ENCODE data around the gene GYPB. TPM values are rescaled to one million over a fixed set of nuclear protein-coding genes. Genes with fewer than 3 reads are reported as not detected.
A peak's percentile ranks its signal among the peaks of the same experiment; 100 is the strongest.
"Not testable (repeated sequence)": the region's sequence is repeated elsewhere in the genome, so short reads cannot be mapped to it uniquely, and the experiment has no call there.

The GYPB gene
- total and polyA plus RNA-seq, 9 of the 15 experiments (the other 6 are each of a cell fraction or from before 2014, with no cell fraction given): 16.9 to 205 (median 65.8) TPM

DNA sequence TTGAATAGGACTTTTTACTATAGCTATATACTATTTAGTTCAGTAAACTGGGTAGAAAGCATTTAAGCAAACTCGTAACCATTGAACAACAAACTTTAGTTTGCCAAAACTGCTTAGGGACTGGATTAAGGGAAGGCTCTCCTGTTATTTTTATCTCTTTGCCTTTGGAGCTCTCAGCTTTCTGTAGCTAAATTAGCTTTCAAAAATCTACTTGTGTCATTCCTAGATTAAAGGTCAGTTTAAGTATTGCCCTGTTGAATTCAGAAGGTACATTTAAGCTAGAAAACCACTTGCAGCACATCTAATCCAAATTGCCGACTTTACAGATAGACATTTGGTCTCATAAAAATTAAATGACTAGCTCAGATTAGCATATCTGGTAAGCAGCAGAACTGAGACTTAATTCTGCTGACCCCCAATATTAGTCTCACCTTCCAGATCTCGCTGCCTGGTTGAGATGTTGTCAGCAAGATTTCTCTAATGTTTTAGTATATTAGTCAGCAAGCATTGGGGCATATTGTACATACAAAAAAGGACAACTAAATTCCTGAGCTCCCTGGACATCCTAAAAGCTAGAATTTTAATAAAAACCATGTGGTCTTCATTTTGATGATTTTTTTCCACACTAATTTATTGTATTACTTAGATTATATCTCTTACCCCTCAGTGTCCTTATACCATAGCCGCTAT, 14.2 kb downstream of the GYPB start:
- H3K36me3 ChIP-seq (ENCODE audit: control insufficient read depth, insufficient read depth, low read length); ATAC-seq; intact Hi-C loops (cut with micrococcal nuclease); H3K4me3 ChIP-seq; H2AFZ ChIP-seq (ENCODE audit: low read depth, low read length); H3K9me3 ChIP-seq (replicated peaks; ENCODE audit: control insufficient read depth, insufficient read depth, low read depth, low read length); POLR2A ChIA-PET; H4K20me1 ChIP-seq (replicated peaks; ENCODE audit: control insufficient read depth, insufficient read depth, low read length); DNase-seq (ENCODE audit: extremely low read depth in 1 of 4, low spot score in 3 of 4); H3K27me3 ChIP-seq (ENCODE audit: control insufficient read depth in 2 of 2, insufficient read depth in 2 of 2, low read length in 2 of 2); CTCF ChIA-PET (ENCODE audit: low intra/inter-chr PET ratio); H3K27ac ChIP-seq (ENCODE audit: extremely low read depth, low read depth, low read length); FAIRE-seq; in situ Hi-C loops (cut with MboI); H3K9me1 ChIP-seq (ENCODE audit: control insufficient read depth, insufficient read depth, low read length): not testable (repeated sequence)
- 46% methylated on average over 4 of the region's 4 CpGs for WGBS (ENCODE audit: insufficient coverage, low coverage, missing lambda C conversion rate)
- H3K9ac ChIP-seq (ENCODE audit: insufficient read depth in 1 of 2, low read depth in 2 of 2, low read length in 2 of 2): peak overlapping the region in 1 of 2 experiments; percentile 5; a peak in 1 of 4 replicates
- H3K4me2 ChIP-seq (ENCODE audit: insufficient read depth, low read length): 0 out of 2 replicates have a peak overlapping the region, but pooled peaks have one; percentile 9
- TSS peak; percentile 26 for BruUV-seq (replicated peaks)
- peaks cover 0 to 40% of the 10 kb centered on the region in 2 experiments; a peak in 4 of 5 replicates for H3K4me1 ChIP-seq (replicated peaks in 1 of 2; ENCODE audit: control insufficient read depth in 2 of 2, insufficient read depth in 2 of 2, low read length in 2 of 2)
- H3K79me2 ChIP-seq (ENCODE audit: control insufficient read depth, insufficient read depth, low read length): peaks cover 15% of the 10 kb centered on the region; the same call in 2 of the 3 replicates
- TF ChIP-seq DACH1 (IDR thresholded peaks at IDR 0.05; ENCODE audit: partially characterized antibody): peak; percentile 22
- TF ChIP-seq ZNF316 (IDR thresholded peaks at IDR 0.05): peak; percentile 29; the same call in 1 of the 2 replicates

DNA sequence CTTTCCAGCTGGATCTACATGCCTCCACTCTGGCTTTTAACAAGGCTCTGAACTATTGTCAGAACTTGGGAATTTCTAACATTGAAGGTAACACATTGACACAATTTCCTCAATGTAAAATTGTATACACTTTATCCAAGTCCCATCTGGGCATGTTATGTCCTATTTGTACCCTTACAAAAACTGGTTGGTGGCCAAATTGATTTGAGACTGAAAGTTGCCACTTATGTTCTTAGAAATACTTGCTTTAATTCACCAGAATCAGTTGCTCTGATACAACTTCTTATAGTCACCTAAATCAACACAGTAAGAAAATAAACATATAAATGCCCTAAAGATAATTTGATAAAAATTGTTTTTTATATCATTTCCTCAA, 15.3 kb downstream of the GYPB start:
- H3K4me1 ChIP-seq (replicated peaks in 1 of 2; ENCODE audit: control insufficient read depth in 2 of 2, insufficient read depth in 2 of 2, low read length in 2 of 2): peaks cover 0 to 45% of the 10 kb centered on the region in 2 experiments; a peak in 4 of 5 replicates
- FAIRE-seq; POLR2A ChIA-PET; intact Hi-C loops (cut with micrococcal nuclease); H3K4me3 ChIP-seq; DNase-seq (ENCODE audit: extremely low read depth in 1 of 4, low spot score in 3 of 4); CTCF ChIA-PET (ENCODE audit: low intra/inter-chr PET ratio); H3K36me3 ChIP-seq (ENCODE audit: control insufficient read depth, insufficient read depth, low read length); H3K9me3 ChIP-seq (replicated peaks; ENCODE audit: control insufficient read depth, insufficient read depth, low read depth, low read length); H4K20me1 ChIP-seq (replicated peaks; ENCODE audit: control insufficient read depth, insufficient read depth, low read length); H3K9me1 ChIP-seq (ENCODE audit: control insufficient read depth, insufficient read depth, low read length); ATAC-seq; in situ Hi-C loops (cut with MboI); H3K27me3 ChIP-seq (ENCODE audit: control insufficient read depth in 2 of 2, insufficient read depth in 2 of 2, low read length in 2 of 2); BruUV-seq (replicated peaks): not testable (repeated sequence)
- peak overlapping the region; percentile 14; the same call in 1 of the 2 replicates for H2AFZ ChIP-seq (ENCODE audit: low read depth, low read length)
- peak overlapping the region; percentile 46 for H3K4me2 ChIP-seq (ENCODE audit: insufficient read depth, low read length)
- H3K9ac ChIP-seq (ENCODE audit: insufficient read depth in 1 of 2, low read depth in 2 of 2, low read length in 2 of 2): peak overlapping the region in 1 of 2 experiments; percentile 29; a peak in 1 of 4 replicates
- peaks cover 15% of the 10 kb centered on the region; the same call in 2 of the 3 replicates for H3K79me2 ChIP-seq (ENCODE audit: control insufficient read depth, insufficient read depth, low read length)
- peak overlapping the region; percentile 60; the same call in 2 of the 3 replicates for H3K27ac ChIP-seq (ENCODE audit: extremely low read depth, low read depth, low read length)
